ENCODE measurements around the gene VWA1.
"Not testable (repeated sequence)": the region's sequence is repeated elsewhere in the genome, so short reads cannot be mapped to it uniquely, and the experiment has no call there.

The VWA1 gene

GRCh38 chr1:1456683-1457255 is 21.3 kb downstream of the VWA1 start:
- not testable (repeated sequence) for H3K36me3 ChIP-seq (ENCODE audit: control insufficient read depth, insufficient read depth, low read length); H3K9me3 ChIP-seq (ENCODE audit: control insufficient read depth, insufficient read depth, low read length); H3K4me3 ChIP-seq (ENCODE audit: low read depth, low read length); H3K9ac ChIP-seq (ENCODE audit: low read depth, low read length); H3K4me1 ChIP-seq (ENCODE audit: control insufficient read depth, insufficient read depth, low read length); H3K27me3 ChIP-seq (ENCODE audit: control insufficient read depth, insufficient read depth, low read length)

- not testable (repeated sequence) for H3K9ac ChIP-seq (ENCODE audit: low read depth, low read length); H3K36me3 ChIP-seq (ENCODE audit: control insufficient read depth, insufficient read depth, low read length); H3K9me3 ChIP-seq (ENCODE audit: control insufficient read depth, insufficient read depth, low read length); H3K4me3 ChIP-seq (ENCODE audit: low read depth, low read length); H3K27me3 ChIP-seq (ENCODE audit: control insufficient read depth, insufficient read depth, low read length); H3K4me1 ChIP-seq (ENCODE audit: control insufficient read depth, insufficient read depth, low read length)
These were observed 23.7 kb downstream of the VWA1 start for GRCh38 chr1:1459156-1459555.

GRCh38 chr1:1459711-1460110 is 24.2 kb downstream of the VWA1 start:
- H3K4me1 ChIP-seq (ENCODE audit: control insufficient read depth, insufficient read depth, low read length); H3K36me3 ChIP-seq (ENCODE audit: control insufficient read depth, insufficient read depth, low read length); H3K4me3 ChIP-seq (ENCODE audit: low read depth, low read length); H3K9ac ChIP-seq (ENCODE audit: low read depth, low read length); H3K27me3 ChIP-seq (ENCODE audit: control insufficient read depth, insufficient read depth, low read length); H3K9me3 ChIP-seq (ENCODE audit: control insufficient read depth, insufficient read depth, low read length): not testable (repeated sequence)

- Histone ChIP-seq H3K4me1 (ENCODE audit: control insufficient read depth, insufficient read depth, low read length) (no peaks in the 10 kb centered on the region), H3K27me3 (ENCODE audit: control insufficient read depth, insufficient read depth, low read length) (no peaks in the 10 kb centered on the region), H3K9ac (ENCODE audit: low read depth, low read length) (no peak overlapping the region), H3K9me3 (ENCODE audit: control insufficient read depth, insufficient read depth, low read length) (no peaks in the 10 kb centered on the region), H3K36me3 (ENCODE audit: control insufficient read depth, insufficient read depth, low read length) (no peaks in the 10 kb centered on the region), H3K4me3 (ENCODE audit: low read depth, low read length) (no peak overlapping the region)
These were observed 25.1 kb downstream of the VWA1 start for GRCh38 chr1:1460540-1461130.

GRCh38 chr1:1461721-1462317 is 26.3 kb downstream of the VWA1 start:
- Histone ChIP-seq H3K27me3 (ENCODE audit: control insufficient read depth, insufficient read depth, low read length) (no peaks in the 10 kb centered on the region), H3K4me3 (ENCODE audit: low read depth, low read length) (no peak overlapping the region), H3K9me3 (ENCODE audit: control insufficient read depth, insufficient read depth, low read length) (no peaks in the 10 kb centered on the region), H3K36me3 (ENCODE audit: control insufficient read depth, insufficient read depth, low read length) (no peaks in the 10 kb centered on the region), H3K9ac (ENCODE audit: low read depth, low read length) (peak overlapping the region; percentile 24), H3K4me1 (ENCODE audit: control insufficient read depth, insufficient read depth, low read length) (no peaks in the 10 kb centered on the region)

- no peaks in the 10 kb centered on the region for H3K36me3 ChIP-seq (ENCODE audit: control insufficient read depth, insufficient read depth, low read length)
- H3K4me1 ChIP-seq (ENCODE audit: control insufficient read depth, insufficient read depth, low read length), result no peaks in the 10 kb centered on the region
- no peak overlapping the region for H3K4me3 ChIP-seq (ENCODE audit: low read depth, low read length)
- peak overlapping the region; percentile 24 for H3K9ac ChIP-seq (ENCODE audit: low read depth, low read length)
- H3K9me3 ChIP-seq (ENCODE audit: control insufficient read depth, insufficient read depth, low read length), result no peaks in the 10 kb centered on the region
- H3K27me3 ChIP-seq (ENCODE audit: control insufficient read depth, insufficient read depth, low read length), result no peaks in the 10 kb centered on the region
These were observed 27.0 kb downstream of the VWA1 start for GRCh38 chr1:1462318-1462966.

GRCh38 chr1:1463312-1463711 is 27.8 kb downstream of the VWA1 start:
- Histone ChIP-seq H3K27me3 (ENCODE audit: control insufficient read depth, insufficient read depth, low read length) (no peaks in the 10 kb centered on the region), H3K4me3 (ENCODE audit: low read depth, low read length) (no peak overlapping the region), H3K36me3 (ENCODE audit: control insufficient read depth, insufficient read depth, low read length) (no peaks in the 10 kb centered on the region), H3K9me3 (ENCODE audit: control insufficient read depth, insufficient read depth, low read length) (no peaks in the 10 kb centered on the region), H3K4me1 (ENCODE audit: control insufficient read depth, insufficient read depth, low read length) (no peaks in the 10 kb centered on the region), H3K9ac (ENCODE audit: low read depth, low read length) (no peak overlapping the region)

- H3K4me3 ChIP-seq (ENCODE audit: low read depth, low read length); H3K9me3 ChIP-seq (ENCODE audit: control insufficient read depth, insufficient read depth, low read length); H3K4me1 ChIP-seq (ENCODE audit: control insufficient read depth, insufficient read depth, low read length); H3K27me3 ChIP-seq (ENCODE audit: control insufficient read depth, insufficient read depth, low read length); H3K9ac ChIP-seq (ENCODE audit: low read depth, low read length); H3K36me3 ChIP-seq (ENCODE audit: control insufficient read depth, insufficient read depth, low read length): not testable (repeated sequence)
These were observed 32.9 kb downstream of the VWA1 start for GRCh38 chr1:1468196-1468985.

- H3K27me3 ChIP-seq (ENCODE audit: control insufficient read depth, insufficient read depth, low read length), result no peaks in the 10 kb centered on the region
- H3K9me3 ChIP-seq (ENCODE audit: control insufficient read depth, insufficient read depth, low read length), result no peaks in the 10 kb centered on the region
- peak overlapping the region; percentile 76 for H3K4me3 ChIP-seq (ENCODE audit: low read depth, low read length)
- no peaks in the 10 kb centered on the region for H3K36me3 ChIP-seq (ENCODE audit: control insufficient read depth, insufficient read depth, low read length)
- peak overlapping the region; percentile 38 for H3K9ac ChIP-seq (ENCODE audit: low read depth, low read length)
- H3K4me1 ChIP-seq (ENCODE audit: control insufficient read depth, insufficient read depth, low read length), result no peaks in the 10 kb centered on the region
These were observed 35.3 kb downstream of the VWA1 start for GRCh38 chr1:1470626-1471388.

- H3K9me3 ChIP-seq (ENCODE audit: control insufficient read depth, insufficient read depth, low read length), result no peaks in the 10 kb centered on the region
- no peaks in the 10 kb centered on the region for H3K36me3 ChIP-seq (ENCODE audit: control insufficient read depth, insufficient read depth, low read length)
- no peaks in the 10 kb centered on the region for H3K27me3 ChIP-seq (ENCODE audit: control insufficient read depth, insufficient read depth, low read length)
- peak within 1 kb of the TSS; percentile 38 for H3K9ac ChIP-seq (ENCODE audit: low read depth, low read length)
- H3K4me1 ChIP-seq (ENCODE audit: control insufficient read depth, insufficient read depth, low read length), result no peaks in the 10 kb centered on the region
- peak within 1 kb of the TSS; percentile 76 for H3K4me3 ChIP-seq (ENCODE audit: low read depth, low read length)
These were observed 36.0 kb downstream of the VWA1 start, which contains the start of gene ATAD3B for GRCh38 chr1:1471389-1472052. Gene ATAD3B, plus strand, starts transcription at chr1:1471765. Its CDS starts 120 bp downstream, at chr1:1471885.

Data from iPS-15b (cell line).